ENCODE data around the gene ZNF862. TPM values are rescaled to one million over a fixed set of nuclear protein-coding genes. Genes with fewer than 3 reads are reported as not detected.

ZNF862 gene
- total RNA-seq, 4 donors from 2014 or later = 2.9 to 10.7 (median 7.0) TPM

GRCh38 chr7:149820622-149821190, 17.5 kb upstream of the ZNF862 start:
- in situ Hi-C loops (cut with MboI; ENCODE audit: low sequenced_read_pairs in 4 of 4) (no loop called here), intact Hi-C loops (cut with DNase I; ENCODE audit: low total_unique reads) (no loop called here)
- Histone ChIP-seq H3K36me3 (no peaks in the 10 kb centered on the region), H3K9me3 (no peaks in the 10 kb centered on the region), H3K27ac (no peak overlapping the region), H3K27me3 (no peaks in the 10 kb centered on the region), H3K4me1 (no peaks in the 10 kb centered on the region), H3K4me3 (no peak overlapping the region)
- no peak for ATAC-seq
- TF ChIP-seq POLR2A (IDR thresholded peaks at IDR 0.05) = no peak
- TF ChIP-seq CTCF (IDR thresholded peaks at IDR 0.05 in 4 of 5, conservative IDR thresholded peaks at IDR 0.05 in 1 of 5) = no peak
- DNase-seq = no peak

DNA sequence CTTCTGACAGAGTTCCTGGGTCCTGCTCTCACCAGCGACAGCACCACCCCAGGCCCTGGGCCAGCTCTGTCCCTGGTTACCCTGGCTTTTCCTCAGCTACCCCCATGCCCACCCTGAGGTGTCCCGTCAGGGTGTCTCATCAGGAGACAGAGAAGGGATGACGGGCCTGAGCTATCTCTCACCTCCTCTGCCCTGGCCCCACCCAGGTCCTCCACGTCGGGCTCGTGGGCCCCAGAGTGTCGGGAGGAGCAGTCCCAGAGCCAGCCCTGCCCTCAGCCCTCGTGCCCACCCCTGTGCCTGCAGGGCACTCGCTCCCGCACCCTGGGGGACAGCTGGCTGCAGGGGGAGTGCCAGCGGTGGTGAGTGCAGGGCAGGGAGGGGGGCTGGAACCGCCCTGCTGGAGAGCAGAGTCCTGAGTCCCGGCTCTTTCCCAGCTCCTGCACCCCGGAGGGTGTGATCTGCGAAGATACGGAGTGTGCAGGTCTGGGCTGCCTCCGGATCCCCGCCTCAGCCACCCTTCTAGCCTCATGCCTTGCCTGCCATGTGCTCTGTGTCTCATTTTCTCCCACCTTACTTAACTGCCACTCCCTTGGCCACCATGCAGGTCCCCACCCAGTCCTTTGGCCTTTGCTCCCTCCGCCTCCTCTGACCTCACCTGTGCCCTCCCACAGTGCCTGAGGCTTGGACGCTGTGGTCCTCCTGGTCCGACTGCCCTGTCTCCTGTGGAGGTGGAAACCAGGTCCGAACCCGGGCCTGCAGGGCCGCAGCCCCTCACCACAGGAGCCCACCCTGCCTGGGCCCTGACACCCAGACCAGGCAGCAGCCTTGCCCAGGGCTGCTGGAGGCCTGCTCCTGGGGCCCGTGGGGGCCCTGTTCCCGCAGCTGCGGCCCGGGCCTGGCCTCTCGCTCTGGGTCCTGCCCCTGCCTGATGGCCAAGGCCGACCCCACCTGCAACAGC, 16.7 kb upstream of the ZNF862 start:
- Histone ChIP-seq H3K4me3 (no peak overlapping the region), H3K4me1 (no peaks in the 10 kb centered on the region), H3K27ac (no peak overlapping the region), H3K27me3 (no peaks in the 10 kb centered on the region), H3K36me3 (no peaks in the 10 kb centered on the region), H3K9me3 (no peaks in the 10 kb centered on the region)
- no peak for ATAC-seq
- intact Hi-C loops (cut with DNase I; ENCODE audit: low total_unique reads) = no loop called here
- in situ Hi-C loops (cut with MboI; ENCODE audit: low sequenced_read_pairs in 4 of 4) = no loop called here
- no peak for DNase-seq
- TF ChIP-seq CTCF (IDR thresholded peaks at IDR 0.05 in 4 of 5, conservative IDR thresholded peaks at IDR 0.05 in 1 of 5) = no peak
- TF ChIP-seq POLR2A (IDR thresholded peaks at IDR 0.05) = no peak

DNA sequence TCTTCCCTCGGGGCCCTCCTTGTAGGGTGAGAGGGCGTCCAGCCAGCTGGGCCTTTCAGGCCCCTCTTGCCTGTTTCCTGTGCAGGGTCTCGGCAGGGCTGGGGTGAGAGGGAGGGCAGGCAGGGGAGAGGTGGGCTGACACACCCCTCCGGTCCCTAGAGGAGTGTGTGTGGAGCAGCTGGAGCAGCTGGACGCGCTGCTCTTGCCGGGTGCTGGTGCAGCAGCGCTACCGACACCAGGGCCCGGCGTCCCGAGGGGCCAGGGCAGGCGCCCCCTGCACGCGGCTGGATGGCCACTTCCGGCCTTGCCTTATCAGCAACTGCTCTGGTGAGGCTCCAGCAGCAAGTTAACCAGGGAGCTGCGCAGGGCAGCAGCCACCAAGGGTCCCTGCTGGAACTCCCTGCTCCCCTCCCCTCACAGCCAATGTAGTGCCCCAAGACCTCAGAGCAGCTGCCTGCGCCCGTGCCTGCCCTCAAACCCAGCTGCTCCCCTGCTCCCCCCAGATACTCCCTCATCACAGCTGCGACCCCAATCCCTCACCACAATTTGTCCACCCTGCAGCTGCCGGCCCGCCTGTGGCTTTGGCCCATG, 15.7 kb upstream of the ZNF862 start:
- H3K9me3 ChIP-seq = no peaks in the 10 kb centered on the region
- no peaks in the 10 kb centered on the region for H3K27me3 ChIP-seq
- no peak overlapping the region for H3K27ac ChIP-seq
- DNase-seq (no peak), ATAC-seq (no peak)
- in situ Hi-C loops (cut with MboI; ENCODE audit: low sequenced_read_pairs in 4 of 4) (no loop called here), intact Hi-C loops (cut with DNase I; ENCODE audit: low total_unique reads) (no loop called here)
- no peaks in the 10 kb centered on the region for H3K4me1 ChIP-seq
- TF ChIP-seq POLR2A (IDR thresholded peaks at IDR 0.05) = no peak
- no peak for TF ChIP-seq CTCF (IDR thresholded peaks at IDR 0.05 in 4 of 5, conservative IDR thresholded peaks at IDR 0.05 in 1 of 5)
- no peaks in the 10 kb centered on the region for H3K36me3 ChIP-seq
- H3K4me3 ChIP-seq = no peak overlapping the region

- no peaks in the 10 kb centered on the region for H3K4me1 ChIP-seq
- no peaks in the 10 kb centered on the region for H3K27me3 ChIP-seq
- DNase-seq = no peak
- no peaks in the 10 kb centered on the region for H3K9me3 ChIP-seq
- no peak overlapping the region for H3K27ac ChIP-seq
- ATAC-seq = no peak
- no peak for TF ChIP-seq POLR2A (IDR thresholded peaks at IDR 0.05)
- no peak for TF ChIP-seq CTCF (IDR thresholded peaks at IDR 0.05 in 4 of 5, conservative IDR thresholded peaks at IDR 0.05 in 1 of 5)
- H3K4me3 ChIP-seq = no peak overlapping the region
- in situ Hi-C loops (cut with MboI; ENCODE audit: low sequenced_read_pairs in 4 of 4) = no loop called here
- intact Hi-C loops (cut with DNase I; ENCODE audit: low total_unique reads) = no loop called here
- H3K36me3 ChIP-seq = no peaks in the 10 kb centered on the region
Observed at GRCh38 chr7:149823191-149823630, 15.0 kb upstream of the ZNF862 start.
